BE2C (cell line): Measurements from ENCODE around the gene CDH4.
"Not testable (repeated sequence)": the region's sequence is repeated elsewhere in the genome, so short reads cannot be mapped to it uniquely, and the experiment has no call there.

Source experiments
- DNase-seq: peaks from one replicate; pipeline ENCODE4 v3.0.0-alpha.2; 2020
- H3K27me3 ChIP-seq: fragments of 250-450 bp; sonication (Bioruptor Pico); 2 replicates; pipeline ENCODE4 v1.5.1; 2020; ENCODE audit warnings: mild to moderate bottlenecking
- H3K36me3 ChIP-seq: fragments of 250-450 bp; sonication (Bioruptor Pico); 2 replicates; pipeline ENCODE4 v1.5.1; 2020; ENCODE audit warnings: mild to moderate bottlenecking
- H3K4me1 ChIP-seq: fragments of 250-450 bp; sonication (Bioruptor Pico); 2 replicates; pipeline ENCODE4 v1.5.1; 2020
- H3K4me3 ChIP-seq: 2 replicates; pipeline ENCODE4 v1.5.1; 2011; ENCODE audit warnings: low read depth, low read length
- H3K9me3 ChIP-seq: fragments of 250-450 bp; sonication (Bioruptor Pico); 2 replicates; pipeline ENCODE4 v1.5.1; 2020
- TF ChIP-seq, protein P1 (sequence below): IDR thresholded peaks from 2 replicates; pipeline ENCODE4 v1.5.1; 2012; ENCODE audit warnings: mild to moderate bottlenecking, low read depth, low read length

Gene CDH4

GRCh38 chr20:61271312-61272231 is 19.5 kb downstream of the CDH4 start:
- Histone ChIP-seq H3K27me3 (no peaks in the 10 kb centered on the region), H3K4me3 (no peak overlapping the region), H3K9me3 (no peaks in the 10 kb centered on the region), H3K4me1 (peaks cover 2% of the 10 kb centered on the region; the same call in 1 of the 2 replicates), H3K36me3 (no peaks in the 10 kb centered on the region)
- no peak for DNase-seq
- TF ChIP-seq, protein P1, sequence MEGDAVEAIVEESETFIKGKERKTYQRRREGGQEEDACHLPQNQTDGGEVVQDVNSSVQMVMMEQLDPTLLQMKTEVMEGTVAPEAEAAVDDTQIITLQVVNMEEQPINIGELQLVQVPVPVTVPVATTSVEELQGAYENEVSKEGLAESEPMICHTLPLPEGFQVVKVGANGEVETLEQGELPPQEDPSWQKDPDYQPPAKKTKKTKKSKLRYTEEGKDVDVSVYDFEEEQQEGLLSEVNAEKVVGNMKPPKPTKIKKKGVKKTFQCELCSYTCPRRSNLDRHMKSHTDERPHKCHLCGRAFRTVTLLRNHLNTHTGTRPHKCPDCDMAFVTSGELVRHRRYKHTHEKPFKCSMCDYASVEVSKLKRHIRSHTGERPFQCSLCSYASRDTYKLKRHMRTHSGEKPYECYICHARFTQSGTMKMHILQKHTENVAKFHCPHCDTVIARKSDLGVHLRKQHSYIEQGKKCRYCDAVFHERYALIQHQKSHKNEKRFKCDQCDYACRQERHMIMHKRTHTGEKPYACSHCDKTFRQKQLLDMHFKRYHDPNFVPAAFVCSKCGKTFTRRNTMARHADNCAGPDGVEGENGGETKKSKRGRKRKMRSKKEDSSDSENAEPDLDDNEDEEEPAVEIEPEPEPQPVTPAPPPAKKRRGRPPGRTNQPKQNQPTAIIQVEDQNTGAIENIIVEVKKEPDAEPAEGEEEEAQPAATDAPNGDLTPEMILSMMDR, result no peak

- not testable (repeated sequence) for H3K9me3 ChIP-seq, H3K36me3 ChIP-seq, H3K4me1 ChIP-seq, DNase-seq, H3K4me3 ChIP-seq, H3K27me3 ChIP-seq
Observed at GRCh38 chr20:61273024-61273423, 21.0 kb downstream of the CDH4 start.

- not testable (repeated sequence) for H3K4me1 ChIP-seq, DNase-seq, H3K27me3 ChIP-seq, H3K9me3 ChIP-seq, H3K4me3 ChIP-seq, H3K36me3 ChIP-seq
Observed at GRCh38 chr20:61273666-61274065, 21.6 kb downstream of the CDH4 start.

- Histone ChIP-seq H3K9me3 (no peaks in the 10 kb centered on the region), H3K27me3 (no peaks in the 10 kb centered on the region), H3K4me3 (no peak overlapping the region), H3K4me1 (peaks cover 2% of the 10 kb centered on the region; the same call in 1 of the 2 replicates), H3K36me3 (no peaks in the 10 kb centered on the region)
- TF ChIP-seq, protein P1, result no peak
- DNase-seq, result no peak
Observed at GRCh38 chr20:61274326-61274725, 22.3 kb downstream of the CDH4 start.

GRCh38 chr20:61278296-61278695 is 26.2 kb downstream of the CDH4 start:
- H3K4me1 ChIP-seq, result no peaks in the 10 kb centered on the region
- H3K27me3 ChIP-seq, result no peaks in the 10 kb centered on the region
- no peak overlapping the region for H3K4me3 ChIP-seq
- no peak for DNase-seq
- H3K36me3 ChIP-seq, result no peaks in the 10 kb centered on the region
- TF ChIP-seq, protein P1, result no peak
- no peaks in the 10 kb centered on the region for H3K9me3 ChIP-seq

DNA sequence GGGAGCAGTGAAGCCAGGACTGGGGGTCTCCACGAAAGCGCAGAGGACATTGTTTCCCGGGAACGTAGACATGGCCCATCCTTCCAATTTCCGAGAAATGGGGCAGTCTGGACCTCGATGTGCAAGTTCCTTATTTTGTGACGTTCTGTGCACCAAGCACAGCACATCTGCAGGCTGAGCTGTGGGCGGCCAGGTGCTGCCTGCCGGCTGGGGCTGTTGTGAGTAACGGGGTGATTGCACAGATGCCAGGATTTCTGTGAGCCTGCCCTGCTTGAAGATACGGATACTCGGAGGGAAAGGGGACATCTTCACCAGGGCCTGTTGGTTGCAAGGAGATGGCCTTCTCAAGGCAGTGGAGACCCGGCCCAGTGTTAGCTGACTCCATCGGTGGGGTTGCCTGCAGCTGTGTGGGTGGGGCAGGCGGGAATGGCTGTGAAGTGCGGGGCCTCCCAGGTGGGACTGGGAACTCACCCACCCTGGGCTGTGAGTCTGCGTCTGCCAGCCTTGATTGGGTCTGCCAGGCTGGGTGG is 27.6 kb downstream of the CDH4 start:
- H3K4me3 ChIP-seq, result no peak overlapping the region
- DNase-seq, result no peak
- no peaks in the 10 kb centered on the region for H3K27me3 ChIP-seq
- no peaks in the 10 kb centered on the region for H3K36me3 ChIP-seq
- H3K4me1 ChIP-seq, result no peaks in the 10 kb centered on the region
- TF ChIP-seq, protein P1, result no peak
- H3K9me3 ChIP-seq, result peaks cover 3% of the 10 kb centered on the region; the same call in 1 of the 2 replicates

GRCh38 chr20:61280217-61280980 is 28.3 kb downstream of the CDH4 start:
- TF ChIP-seq, protein P1, result no peak
- Histone ChIP-seq H3K27me3 (no peaks in the 10 kb centered on the region), H3K9me3 (peaks cover 3% of the 10 kb centered on the region; the same call in 1 of the 2 replicates), H3K4me3 (no peak overlapping the region), H3K36me3 (no peaks in the 10 kb centered on the region), H3K4me1 (no peaks in the 10 kb centered on the region)
- DNase-seq, result no peak
